ENCODE data around the gene HECTD1.
"Not testable (repeated sequence)": the region's sequence is repeated elsewhere in the genome, so short reads cannot be mapped to it uniquely, and the experiment has no call there.

HECTD1 gene

GRCh38 chr14:31059152-31059924 is 148.3 kb downstream of the HECTD1 start:
- H3K9me3 Mint-ChIP-seq, result no peaks in the 10 kb centered on the region
- ATAC-seq (replicated peaks; ENCODE audit: extremely low read depth, poor library complexity, severe bottlenecking), result no peak

DNA sequence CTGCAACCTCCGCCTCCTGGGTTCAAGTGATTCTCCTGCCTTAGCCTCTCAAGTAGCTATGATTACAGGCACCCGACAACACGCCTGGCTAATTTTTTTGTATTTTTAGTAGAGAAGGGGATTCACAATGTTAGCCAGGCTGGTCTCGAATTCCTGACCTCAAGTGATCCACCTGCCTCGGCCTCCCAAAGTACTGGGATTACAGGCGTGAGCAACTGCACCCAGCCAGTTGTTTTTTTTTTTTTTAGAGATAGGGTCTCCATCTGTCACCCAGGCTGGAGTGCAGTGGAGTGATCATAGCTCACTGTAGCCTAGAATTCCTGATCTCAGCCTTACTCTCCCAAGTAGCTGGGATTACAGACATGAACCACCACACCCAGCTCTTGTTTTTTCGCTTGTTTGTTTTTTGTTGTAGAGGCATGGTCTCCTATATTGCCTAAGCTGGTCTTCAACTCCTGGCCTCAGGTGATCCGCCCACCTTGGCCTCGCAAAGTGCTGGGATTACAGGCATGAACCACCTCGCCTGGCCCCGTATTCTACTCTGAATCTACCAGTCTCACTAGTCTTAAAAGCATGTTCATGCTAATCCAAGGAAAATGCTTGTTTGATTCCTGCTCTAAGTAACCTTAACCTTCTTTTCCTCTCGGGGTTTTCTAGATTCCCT is 149.8 kb downstream of the HECTD1 start:
- DNase-seq (ENCODE audit: low spot score in 2 of 2) (no peak), ATAC-seq (replicated peaks; ENCODE audit: extremely low read depth, poor library complexity, severe bottlenecking) (no peak)
- no peak overlapping the region for H3K27ac Mint-ChIP-seq (ENCODE audit: low read depth)
- no peak overlapping the region for H3K4me3 Mint-ChIP-seq
- H3K4me1 Mint-ChIP-seq, result peaks cover 13% of the 10 kb centered on the region
- no peaks in the 10 kb centered on the region for H3K27me3 Mint-ChIP-seq
- no peaks in the 10 kb centered on the region for H3K36me3 Mint-ChIP-seq (ENCODE audit: insufficient read depth)
- no peaks in the 10 kb centered on the region for H3K9me3 Mint-ChIP-seq

More at GRCh38 chr14:31059152-31059924, 148.3 kb downstream of the HECTD1 start:
- DNase-seq (ENCODE audit: low spot score in 2 of 2), result no peak
- peaks cover 13% of the 10 kb centered on the region for H3K4me1 Mint-ChIP-seq
- no peak overlapping the region for H3K4me3 Mint-ChIP-seq
- no peaks in the 10 kb centered on the region for H3K27me3 Mint-ChIP-seq
- H3K36me3 Mint-ChIP-seq (ENCODE audit: insufficient read depth), result no peaks in the 10 kb centered on the region
- H3K27ac Mint-ChIP-seq (ENCODE audit: low read depth), result no peak overlapping the region

- Mint-ChIP-seq H3K4me3 (no peak overlapping the region), H3K27ac (ENCODE audit: low read depth) (no peak overlapping the region), H3K4me1 (peaks cover 13% of the 10 kb centered on the region), H3K36me3 (ENCODE audit: insufficient read depth) (peaks cover under 1% of the 10 kb centered on the region), H3K9me3 (no peaks in the 10 kb centered on the region), H3K27me3 (no peaks in the 10 kb centered on the region)
- DNase-seq (ENCODE audit: low spot score in 2 of 2) (no peak), ATAC-seq (replicated peaks; ENCODE audit: extremely low read depth, poor library complexity, severe bottlenecking) (no peak)
Observed at GRCh38 chr14:31057035-31057434, 150.6 kb downstream of the HECTD1 start.

- not testable (repeated sequence) for H3K27ac Mint-ChIP-seq (ENCODE audit: low read depth); H3K27me3 Mint-ChIP-seq; H3K9me3 Mint-ChIP-seq
Observed at GRCh38 chr14:31052905-31053586, 154.5 kb downstream of the HECTD1 start.

DNA sequence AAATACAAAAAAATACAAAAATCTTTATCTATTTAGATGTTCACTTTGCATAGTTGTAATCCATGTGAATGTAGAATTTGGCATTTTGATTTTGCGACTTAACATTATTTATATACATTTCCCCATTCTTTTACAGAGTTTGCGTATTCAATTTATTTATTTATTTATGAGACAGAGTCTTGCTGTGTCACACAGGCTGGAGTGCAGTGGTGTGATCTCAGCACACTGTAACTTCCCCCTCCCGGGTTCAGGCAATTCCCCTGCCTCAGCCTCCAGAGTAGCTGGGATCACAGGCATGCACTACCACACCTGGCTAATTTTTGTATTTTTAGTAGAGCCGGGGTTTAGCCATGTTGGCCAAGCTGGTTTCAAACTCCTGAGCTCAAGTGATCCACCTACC is 156.1 kb downstream of the HECTD1 start:
- Mint-ChIP-seq H3K9me3 (no peaks in the 10 kb centered on the region), H3K27ac (ENCODE audit: low read depth) (no peak overlapping the region), H3K4me3 (no peak overlapping the region), H3K4me1 (no peaks in the 10 kb centered on the region), H3K36me3 (ENCODE audit: insufficient read depth) (peaks cover 1% of the 10 kb centered on the region), H3K27me3 (no peaks in the 10 kb centered on the region)
- no peak for DNase-seq (ENCODE audit: low spot score in 2 of 2)
- ATAC-seq (replicated peaks; ENCODE audit: extremely low read depth, poor library complexity, severe bottlenecking), result no peak

More at GRCh38 chr14:31052905-31053586, 154.5 kb downstream of the HECTD1 start:
- DNase-seq (ENCODE audit: low spot score in 2 of 2); H3K4me3 Mint-ChIP-seq; ATAC-seq (replicated peaks; ENCODE audit: extremely low read depth, poor library complexity, severe bottlenecking); H3K4me1 Mint-ChIP-seq; H3K36me3 Mint-ChIP-seq (ENCODE audit: insufficient read depth): not testable (repeated sequence)

DNA sequence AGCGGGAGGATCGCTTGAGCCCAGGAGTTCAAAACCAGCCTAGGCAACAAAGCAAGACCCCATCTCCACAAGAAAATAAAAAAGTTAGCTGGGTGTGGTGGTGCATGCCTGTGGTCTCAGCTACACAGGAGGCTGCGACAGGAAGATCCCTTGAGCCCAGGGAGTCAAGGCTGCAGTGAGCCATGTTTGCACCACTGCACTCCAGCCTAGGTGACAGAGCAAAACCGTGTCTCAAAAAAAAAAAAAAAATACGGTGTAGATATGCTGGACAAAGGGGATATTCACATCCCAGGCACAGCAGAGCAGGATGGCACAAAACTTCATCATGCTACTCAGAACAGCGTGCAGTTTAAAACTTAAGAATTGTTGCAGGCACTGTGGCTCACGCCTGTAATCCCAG is 156.6 kb downstream of the HECTD1 start:
- no peak for DNase-seq (ENCODE audit: low spot score in 2 of 2)
- Mint-ChIP-seq H3K4me1 (no peaks in the 10 kb centered on the region), H3K27me3 (no peaks in the 10 kb centered on the region), H3K36me3 (ENCODE audit: insufficient read depth) (peaks cover 1% of the 10 kb centered on the region), H3K9me3 (no peaks in the 10 kb centered on the region), H3K27ac (ENCODE audit: low read depth) (no peak overlapping the region), H3K4me3 (no peak overlapping the region)
- no peak for ATAC-seq (replicated peaks; ENCODE audit: extremely low read depth, poor library complexity, severe bottlenecking)
